A673 (cell line): ENCODE results near the gene LIMS1.
"Not testable (repeated sequence)": the region's sequence is repeated elsewhere in the genome, so short reads cannot be mapped to it uniquely, and the experiment has no call there.

Experiments
- EZH2 ChIP-seq: fragments of 200-600 bp; sonication (generic); IDR thresholded peaks from 2 replicates; pipeline ENCODE4 v1.6.1; 2017; ENCODE audit warnings: borderline replicate concordance, low read depth, mild to moderate bottlenecking, mixed read lengths, antibody characterized with exemption, low read length; ENCODE audit not compliant: poor library complexity, severe bottlenecking
- TF ChIP-seq, protein P1 (sequence below): fragments of 300-800, 200-600 bp; sonication (generic); conservative IDR thresholded peaks from 2 replicates; pipeline ENCODE4 v1.5.1; 2017; ENCODE audit warnings: low read depth, mild to moderate bottlenecking, antibody characterized with exemption, low read length, moderate library complexity, mixed read lengths

DNA sequence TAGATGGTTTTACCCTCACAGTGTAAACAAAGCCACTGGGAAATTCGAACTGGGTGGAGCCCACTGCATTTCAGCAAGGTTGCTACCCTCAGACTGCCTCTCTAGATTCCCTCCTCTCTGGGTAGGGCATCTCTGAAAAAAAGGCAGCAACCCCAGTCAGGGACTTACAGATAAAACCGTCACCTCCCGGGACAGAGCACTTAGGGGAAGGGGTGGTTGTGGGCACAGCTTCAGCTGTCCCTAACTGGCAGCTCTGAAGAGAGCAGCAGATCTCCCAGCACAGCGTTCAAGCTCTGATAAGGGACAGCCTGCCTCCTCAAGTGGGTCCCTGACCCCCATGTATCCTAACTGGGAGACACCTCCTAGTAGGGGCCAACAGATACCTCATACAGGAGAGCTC is 109.6 kb downstream of the LIMS1 start:
- TF ChIP-seq, protein P1, sequence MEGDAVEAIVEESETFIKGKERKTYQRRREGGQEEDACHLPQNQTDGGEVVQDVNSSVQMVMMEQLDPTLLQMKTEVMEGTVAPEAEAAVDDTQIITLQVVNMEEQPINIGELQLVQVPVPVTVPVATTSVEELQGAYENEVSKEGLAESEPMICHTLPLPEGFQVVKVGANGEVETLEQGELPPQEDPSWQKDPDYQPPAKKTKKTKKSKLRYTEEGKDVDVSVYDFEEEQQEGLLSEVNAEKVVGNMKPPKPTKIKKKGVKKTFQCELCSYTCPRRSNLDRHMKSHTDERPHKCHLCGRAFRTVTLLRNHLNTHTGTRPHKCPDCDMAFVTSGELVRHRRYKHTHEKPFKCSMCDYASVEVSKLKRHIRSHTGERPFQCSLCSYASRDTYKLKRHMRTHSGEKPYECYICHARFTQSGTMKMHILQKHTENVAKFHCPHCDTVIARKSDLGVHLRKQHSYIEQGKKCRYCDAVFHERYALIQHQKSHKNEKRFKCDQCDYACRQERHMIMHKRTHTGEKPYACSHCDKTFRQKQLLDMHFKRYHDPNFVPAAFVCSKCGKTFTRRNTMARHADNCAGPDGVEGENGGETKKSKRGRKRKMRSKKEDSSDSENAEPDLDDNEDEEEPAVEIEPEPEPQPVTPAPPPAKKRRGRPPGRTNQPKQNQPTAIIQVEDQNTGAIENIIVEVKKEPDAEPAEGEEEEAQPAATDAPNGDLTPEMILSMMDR = not testable (repeated sequence)
- not testable (repeated sequence) for TF ChIP-seq EZH2
